Fibroblast of mammary gland (primary cell): ENCODE data around the gene RILP.
A peak's percentile ranks its signal among the peaks of the same experiment; 100 is the strongest.

ENCODE experiments used
- DNase-seq: peaks from one replicate; pipeline ENCODE4 v3.0.0-alpha.2; 2010; ENCODE audit warnings: low read depth
- H3K4me3 ChIP-seq: 2 replicates; pipeline ENCODE4 v1.5.1; 2011; ENCODE audit warnings: low read depth, mild to moderate bottlenecking, low read length, moderate library complexity; ENCODE audit not compliant: control insufficient read depth
- TF ChIP-seq, protein P1 (sequence below): conservative IDR thresholded peaks from 2 replicates; pipeline ENCODE4 v1.5.1; 2011; ENCODE audit warnings: low read depth, low read length, inconsistent platforms; ENCODE audit not compliant: control insufficient read depth, insufficient read depth

The RILP gene

DNA sequence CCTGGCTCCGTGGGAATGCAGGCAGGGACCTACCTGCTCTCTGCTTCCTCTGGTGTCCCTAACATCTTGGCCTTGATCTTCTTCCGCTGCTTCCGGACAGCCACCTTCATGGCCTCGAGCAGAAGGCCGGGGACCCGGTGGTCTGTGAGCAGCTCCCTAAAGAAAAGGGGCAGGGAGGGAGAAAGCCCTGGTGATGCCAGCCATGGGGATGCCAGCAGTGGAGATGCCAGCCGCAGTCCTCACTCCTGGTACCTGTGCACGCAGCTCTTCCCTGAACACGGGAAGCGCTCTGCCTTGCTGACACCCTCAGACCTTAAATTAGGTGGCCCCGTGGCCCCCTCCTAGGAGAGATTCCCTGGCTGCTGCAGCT lies 1.9 kb downstream of the RILP start:
- no peak for DNase-seq
- TF ChIP-seq, protein P1, sequence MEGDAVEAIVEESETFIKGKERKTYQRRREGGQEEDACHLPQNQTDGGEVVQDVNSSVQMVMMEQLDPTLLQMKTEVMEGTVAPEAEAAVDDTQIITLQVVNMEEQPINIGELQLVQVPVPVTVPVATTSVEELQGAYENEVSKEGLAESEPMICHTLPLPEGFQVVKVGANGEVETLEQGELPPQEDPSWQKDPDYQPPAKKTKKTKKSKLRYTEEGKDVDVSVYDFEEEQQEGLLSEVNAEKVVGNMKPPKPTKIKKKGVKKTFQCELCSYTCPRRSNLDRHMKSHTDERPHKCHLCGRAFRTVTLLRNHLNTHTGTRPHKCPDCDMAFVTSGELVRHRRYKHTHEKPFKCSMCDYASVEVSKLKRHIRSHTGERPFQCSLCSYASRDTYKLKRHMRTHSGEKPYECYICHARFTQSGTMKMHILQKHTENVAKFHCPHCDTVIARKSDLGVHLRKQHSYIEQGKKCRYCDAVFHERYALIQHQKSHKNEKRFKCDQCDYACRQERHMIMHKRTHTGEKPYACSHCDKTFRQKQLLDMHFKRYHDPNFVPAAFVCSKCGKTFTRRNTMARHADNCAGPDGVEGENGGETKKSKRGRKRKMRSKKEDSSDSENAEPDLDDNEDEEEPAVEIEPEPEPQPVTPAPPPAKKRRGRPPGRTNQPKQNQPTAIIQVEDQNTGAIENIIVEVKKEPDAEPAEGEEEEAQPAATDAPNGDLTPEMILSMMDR: no peak
- no peak overlapping the region for H3K4me3 ChIP-seq

DNA sequence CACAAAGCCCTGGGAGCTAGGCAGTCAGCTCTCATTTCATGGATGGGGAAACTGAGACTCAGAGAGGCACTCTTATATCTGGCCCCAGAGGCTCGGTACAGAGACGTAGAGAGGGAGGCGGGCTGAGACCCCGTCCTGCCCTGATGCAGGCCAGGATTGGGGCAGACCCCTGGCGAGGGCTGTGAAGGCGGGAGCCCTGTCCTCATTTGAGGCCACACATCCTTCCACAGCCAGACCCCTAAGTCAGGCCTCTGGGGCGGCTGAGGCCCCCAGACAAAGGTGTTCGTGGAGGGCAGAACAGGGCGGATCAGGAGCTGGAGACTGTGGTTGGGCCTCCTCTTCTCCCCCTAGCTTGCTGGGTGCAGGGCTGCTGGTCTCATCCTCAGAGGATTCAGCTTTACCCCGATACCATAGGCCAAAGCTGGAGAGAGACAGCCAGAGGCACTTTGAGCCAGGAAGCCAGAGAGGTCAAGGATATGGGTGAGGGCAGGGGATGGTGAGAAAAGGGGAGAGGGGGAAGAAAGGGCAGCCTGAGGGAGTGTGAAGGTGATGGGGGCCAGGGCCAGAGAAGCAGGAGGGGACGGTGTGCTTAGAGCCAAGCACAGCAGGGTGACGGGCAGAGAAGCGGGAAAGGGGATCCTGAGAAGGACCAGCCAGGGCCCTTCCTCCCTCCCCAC lies 3.3 kb downstream of the RILP start:
- TF ChIP-seq, protein P1: no peak
- DNase-seq: no peak
- H3K4me3 ChIP-seq: no peak overlapping the region

DNA sequence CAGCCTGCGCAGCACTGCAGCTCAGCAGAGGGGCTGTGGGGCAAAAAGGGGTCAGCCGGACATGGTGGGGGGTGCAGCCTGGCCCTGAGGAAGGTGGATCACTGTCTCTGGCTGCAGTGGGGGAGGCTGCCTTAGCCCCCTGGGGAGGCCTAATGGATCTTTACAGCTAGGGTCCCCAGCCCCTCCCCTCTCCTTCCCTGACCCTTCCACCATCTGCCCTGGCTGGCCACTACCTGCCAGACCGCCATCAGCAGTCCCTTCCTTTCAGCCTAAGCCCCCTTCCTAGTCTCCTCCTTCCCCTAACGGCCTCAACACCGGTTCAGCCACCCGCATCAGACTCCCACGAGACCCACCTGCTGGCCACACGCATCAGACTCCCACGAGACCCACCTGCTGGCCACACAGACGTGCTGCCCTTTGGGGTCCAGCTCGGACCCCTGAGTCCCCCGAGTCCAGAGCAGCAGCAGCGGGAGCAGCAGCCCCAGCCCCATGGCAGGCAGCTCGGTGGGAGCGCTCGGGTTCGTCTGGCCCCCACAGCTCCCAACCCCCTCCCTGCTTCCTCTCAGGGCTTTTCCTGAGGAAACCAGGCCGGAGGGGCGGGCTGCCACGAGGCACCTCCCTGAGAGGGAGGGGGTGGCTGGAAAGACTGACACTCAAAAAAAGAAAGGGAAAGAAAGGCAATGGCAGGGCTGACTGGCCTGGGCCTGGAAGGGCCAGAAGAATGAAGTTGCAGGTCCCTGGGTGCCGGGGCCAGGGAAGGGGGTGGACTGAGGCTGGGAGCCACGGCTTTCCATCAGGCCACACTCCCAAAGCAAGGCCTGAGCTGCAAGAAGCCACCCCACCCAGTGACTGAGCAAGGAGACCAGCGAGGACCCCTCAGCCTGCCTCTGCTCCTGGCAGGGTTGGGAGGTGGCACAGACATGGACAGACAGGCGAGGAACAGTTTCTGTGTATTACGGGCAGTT lies 4.2 kb downstream of the RILP start, which contains the start of gene SCARF1:
Gene SCARF1, minus strand, starts transcription at position 526 of the 965 bp plus-strand sequence. Its CDS starts 35 bp downstream, at position 491.
- TF ChIP-seq, protein P1: no peak
- no peak for DNase-seq
- no peak within 1 kb of the TSS for H3K4me3 ChIP-seq

DNA sequence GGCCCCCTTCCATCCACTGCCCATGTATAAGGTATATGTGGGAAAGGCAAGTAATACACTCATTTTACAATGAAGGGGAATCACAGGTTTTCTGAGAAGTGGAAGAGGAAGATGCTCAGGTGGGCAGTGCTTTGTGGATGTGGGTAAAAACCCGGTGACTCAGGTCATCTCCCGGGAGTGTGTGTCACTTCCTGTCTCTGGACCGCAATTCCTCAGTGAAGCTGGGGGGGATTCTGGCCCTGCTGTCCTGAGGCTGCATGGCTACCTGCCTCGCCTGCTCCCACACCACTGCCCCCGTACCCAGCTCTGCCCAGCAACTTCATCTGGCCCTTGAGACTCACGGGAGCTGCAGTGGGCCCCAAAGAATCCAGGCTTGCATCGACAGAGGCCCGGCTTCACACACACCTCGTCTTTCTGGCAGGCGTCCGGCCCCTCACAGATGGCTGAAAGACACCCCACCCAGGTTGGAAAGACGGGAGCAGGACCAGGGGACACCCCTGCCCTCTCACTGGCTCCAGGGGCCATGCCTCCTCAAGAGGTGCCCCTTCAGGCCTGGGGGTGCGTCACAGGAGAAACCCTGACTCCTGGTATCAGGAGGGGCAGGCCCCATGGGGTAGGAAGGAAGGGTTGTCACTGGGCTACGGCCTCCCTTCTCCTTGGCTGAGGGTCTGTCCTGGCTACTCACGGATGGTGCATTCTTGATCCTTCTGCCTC lies 5.0 kb downstream of the RILP start:
- TF ChIP-seq, protein P1: no peak
- no peak overlapping the region for H3K4me3 ChIP-seq
- DNase-seq: peak; percentile 48

DNA sequence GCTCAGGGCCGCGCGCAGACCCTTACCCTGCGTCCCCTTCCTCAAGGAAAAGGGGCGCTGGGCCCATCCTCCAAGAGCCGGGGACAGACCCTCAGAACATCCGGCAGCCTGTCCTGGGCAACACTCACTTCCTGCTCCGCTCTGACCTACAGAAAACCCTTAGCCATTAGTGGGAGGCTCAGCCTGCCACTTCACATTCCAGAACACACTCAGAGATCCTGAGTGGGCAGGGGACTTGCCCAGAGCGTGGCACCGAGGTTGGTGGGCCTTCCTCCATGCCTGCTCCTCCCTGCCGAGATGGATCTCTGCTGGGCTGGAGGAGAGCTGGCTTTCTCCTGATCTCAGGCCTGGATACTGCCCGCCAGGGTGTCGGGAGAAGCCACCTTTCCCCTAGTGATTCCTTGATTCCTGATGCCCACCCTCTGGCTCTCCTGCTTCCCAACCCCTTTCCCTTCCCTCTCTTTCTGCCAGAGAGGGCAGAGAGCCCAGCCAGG lies 5.6 kb downstream of the RILP start:
- no peak overlapping the region for H3K4me3 ChIP-seq
- TF ChIP-seq, protein P1: no peak
- DNase-seq: no peak

DNA sequence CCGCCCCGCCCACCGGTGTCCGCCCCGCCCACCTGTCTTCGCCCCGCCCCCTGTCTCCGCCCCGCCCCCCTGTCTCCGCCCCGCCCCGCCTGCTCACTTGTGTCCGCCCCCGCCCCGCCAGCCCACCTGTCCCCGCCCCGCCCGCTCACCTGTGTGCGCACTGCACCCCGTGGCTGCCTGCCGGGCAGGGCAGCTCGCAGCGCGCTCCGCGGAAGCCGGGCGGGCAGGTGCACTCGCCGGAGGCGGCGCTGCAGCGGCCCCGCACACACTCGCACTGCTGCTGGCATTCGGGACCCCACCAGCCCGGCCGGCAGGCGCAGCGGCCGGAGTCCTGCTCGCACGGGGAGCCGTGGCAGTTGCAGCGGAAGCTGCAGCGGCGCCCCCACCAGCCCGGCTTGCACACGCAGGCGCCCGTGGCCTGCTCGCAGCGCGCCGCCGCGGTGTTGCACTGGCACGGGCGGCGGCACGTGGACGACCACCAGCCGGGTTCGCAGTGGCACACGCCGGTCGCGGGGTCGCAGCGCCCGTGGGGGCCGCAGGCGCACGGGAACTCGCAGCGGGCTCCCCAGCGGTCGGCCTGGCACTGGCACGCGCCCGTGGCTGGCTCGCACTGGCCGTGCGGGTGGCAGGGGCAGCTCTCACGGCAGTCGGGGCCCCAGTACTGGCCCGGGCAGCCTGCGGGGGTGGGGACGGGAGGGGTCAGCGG lies 6.2 kb downstream of the RILP start:
- TF ChIP-seq, protein P1: no peak
- no peak for DNase-seq
- H3K4me3 ChIP-seq: no peak overlapping the region
